HEK293 (cell line): Measurements from ENCODE around the gene ASAP2.

Experiments used
- CTCF ChIA-PET: fragments of 350-600 bp; formaldehyde crosslinking; extraction: SDS; loops from one replicate; lab custom pipeline; 2021; ENCODE audit warnings: antibody characterized with exemption; lab: Yijun Ruan, JAX
- POLR2A ChIA-PET: fragments of 300-600 bp; formaldehyde crosslinking; extraction: SDS; loops from one replicate; lab custom pipeline; 2020; ENCODE audit warnings: antibody characterized with exemption, inconsistent platforms; lab: Yijun Ruan, JAX
- H3K27ac ChIP-seq: fragments of 200-500 bp; sonication (Bioruptor generic); 2 replicates; pipeline ENCODE4 v1.5.1; 2014; ENCODE audit warnings: low read depth, low read length, control low read depth, inconsistent platforms; ENCODE audit errors: extremely low read depth
- H3K36me3 ChIP-seq, 2 experiments: fragments of 200-500 bp in 1 of 2; sonication (Bioruptor generic) in 1 of 2; 1 replicate in 1 of 2; 2 replicates in 1 of 2; pipeline ENCODE4 v1.5.1; 2014 to 2017; ENCODE audit warnings: inconsistent platforms in 2 of 2, low read length in 2 of 2; ENCODE audit not compliant: control insufficient read depth in 2 of 2, insufficient read depth in 1 of 2
- H3K4me1 ChIP-seq: fragments of 200-500 bp; sonication (Bioruptor generic); 2 replicates; pipeline ENCODE4 v1.5.1; 2014; ENCODE audit warnings: mild to moderate bottlenecking, low read length, inconsistent platforms; ENCODE audit not compliant: control insufficient read depth, insufficient read depth
- H3K4me3 ChIP-seq: 2 replicates; pipeline ENCODE4 v1.5.1; 2011; ENCODE audit warnings: low read depth, mild to moderate bottlenecking, control low read depth, low read length, moderate library complexity
- H3K9me3 ChIP-seq: fragments of 200-500 bp; sonication (Bioruptor generic); 2 replicates; pipeline ENCODE4 v1.5.1; 2014; ENCODE audit warnings: low read depth, low read length, inconsistent platforms; ENCODE audit not compliant: control insufficient read depth, insufficient read depth
- BCL11B ChIP-seq: fragments of 450-650 bp; formaldehyde crosslinking; IDR thresholded peaks from 2 replicates; pipeline ENCODE4 v1.5.1; 2016; ENCODE audit warnings: low read depth, missing biosample characterization, missing genetic modification characterization
- GLI4 ChIP-seq: fragments of 450-650 bp; formaldehyde crosslinking; IDR thresholded peaks from 2 replicates; pipeline ENCODE4 v1.5.1; 2016; ENCODE audit warnings: missing biosample characterization, missing genetic modification characterization
- KLF8 ChIP-seq: fragments of 450-650 bp; formaldehyde crosslinking; IDR thresholded peaks from 2 replicates; pipeline ENCODE4 v1.5.1; 2016; ENCODE audit warnings: missing biosample characterization, missing genetic modification characterization
- MZF1 ChIP-seq: fragments of 450-650 bp; formaldehyde crosslinking; IDR thresholded peaks from 2 replicates; pipeline ENCODE4 v1.5.1; 2017; ENCODE audit warnings: missing biosample characterization, missing genetic modification characterization, borderline replicate concordance
- SP3 ChIP-seq: fragments of 450-650 bp; formaldehyde crosslinking; IDR thresholded peaks from 2 replicates; pipeline ENCODE4 v1.5.1; 2016; ENCODE audit warnings: missing biosample characterization, missing genetic modification characterization
- ZFP3 ChIP-seq: fragments of 450-650 bp; formaldehyde crosslinking; IDR thresholded peaks from 2 replicates; pipeline ENCODE4 v1.5.1; 2016; ENCODE audit warnings: low read depth, missing biosample characterization, missing genetic modification characterization
- ZNF335 ChIP-seq: fragments of 450-650 bp; formaldehyde crosslinking; conservative IDR thresholded peaks from 2 replicates; pipeline ENCODE4 v1.5.1; 2016; ENCODE audit warnings: missing biosample characterization, missing genetic modification characterization
- ZNF416 ChIP-seq: fragments of 450-650 bp; formaldehyde crosslinking; IDR thresholded peaks from 2 replicates; pipeline ENCODE4 v1.5.1; 2016; ENCODE audit warnings: missing biosample characterization, missing genetic modification characterization
- ZNF548 ChIP-seq: fragments of 450-650 bp; formaldehyde crosslinking; IDR thresholded peaks from 2 replicates; pipeline ENCODE4 v1.5.1; 2016; ENCODE audit warnings: missing biosample characterization, missing genetic modification characterization
- ZNF670 ChIP-seq: fragments of 450-650 bp; formaldehyde crosslinking; IDR thresholded peaks from 2 replicates; pipeline ENCODE4 v1.5.1; 2016; ENCODE audit warnings: missing biosample characterization, missing genetic modification characterization, low read depth
- ZNF777 ChIP-seq: fragments of 450-650 bp; formaldehyde crosslinking; IDR thresholded peaks from 2 replicates; pipeline ENCODE4 v1.5.1; 2017; ENCODE audit warnings: missing biosample characterization, missing genetic modification characterization, borderline replicate concordance
- TF ChIP-seq, protein P1 (sequence below): fragments of 450-650 bp; formaldehyde crosslinking; IDR thresholded peaks from 2 replicates; pipeline ENCODE4 v1.5.1; 2017; ENCODE audit warnings: missing biosample characterization, missing genetic modification characterization
- TF ChIP-seq, protein P2 (sequence below): IDR thresholded peaks from 2 replicates; pipeline ENCODE4 v1.6.1; 2011; ENCODE audit warnings: mild to moderate bottlenecking, low read depth, low read length, borderline replicate concordance
- TF ChIP-seq, protein P3 (sequence below): fragments of 450-650 bp; formaldehyde crosslinking; IDR thresholded peaks from 2 replicates; pipeline ENCODE4 v1.5.1; 2016; ENCODE audit warnings: missing biosample characterization, missing genetic modification characterization, borderline replicate concordance

Gene ASAP2

DNA sequence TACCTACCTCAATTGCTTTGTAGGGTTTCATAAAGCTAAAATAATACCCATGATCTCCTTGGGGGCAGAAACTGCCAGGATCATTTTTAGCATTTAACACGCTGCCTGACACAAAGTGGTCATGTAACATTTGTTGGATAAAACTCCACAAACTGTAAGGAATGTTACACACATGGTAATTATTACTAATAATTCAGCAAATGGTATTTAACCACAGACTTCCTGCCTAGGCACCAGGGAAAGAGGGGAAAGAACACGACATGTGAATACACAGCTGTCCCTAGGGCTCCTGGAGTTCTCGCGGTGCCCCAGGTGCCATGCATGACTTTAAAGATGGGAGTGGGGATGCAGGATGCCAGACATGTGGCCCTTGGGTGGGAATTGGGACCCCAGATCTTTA is 43.5 kb downstream of the ASAP2 start:
- Histone ChIP-seq H3K36me3 (no peaks in the 10 kb centered on the region), H3K9me3 (no peaks in the 10 kb centered on the region), H3K27ac (no peak overlapping the region)
- TF ChIP-seq KLF8 (no peak), ZFP3 (tag by site-specific recombination) (no peak), ZNF777 (no peak)
- TF ChIP-seq, protein P1, sequence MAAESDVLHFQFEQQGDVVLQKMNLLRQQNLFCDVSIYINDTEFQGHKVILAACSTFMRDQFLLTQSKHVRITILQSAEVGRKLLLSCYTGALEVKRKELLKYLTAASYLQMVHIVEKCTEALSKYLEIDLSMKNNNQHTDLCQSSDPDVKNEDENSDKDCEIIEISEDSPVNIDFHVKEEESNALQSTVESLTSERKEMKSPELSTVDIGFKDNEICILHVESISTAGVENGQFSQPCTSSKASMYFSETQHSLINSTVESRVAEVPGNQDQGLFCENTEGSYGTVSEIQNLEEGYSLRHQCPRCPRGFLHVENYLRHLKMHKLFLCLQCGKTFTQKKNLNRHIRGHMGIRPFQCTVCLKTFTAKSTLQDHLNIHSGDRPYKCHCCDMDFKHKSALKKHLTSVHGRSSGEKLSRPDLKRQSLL (tag by site-specific recombination), result no peak
- TF ChIP-seq, all 188 proteins: peak for 0
- H3K4me3 ChIP-seq, result no peak overlapping the region
- CTCF ChIA-PET, result interaction anchor here (0.6 kb wide), 1 partner anchor 202 kb away, joined by 4 read pairs; no protein-coding TSS in a partner anchor
- POLR2A ChIA-PET, result no interaction called here
- H3K4me1 ChIP-seq, result peaks cover 7% of the 10 kb centered on the region

DNA sequence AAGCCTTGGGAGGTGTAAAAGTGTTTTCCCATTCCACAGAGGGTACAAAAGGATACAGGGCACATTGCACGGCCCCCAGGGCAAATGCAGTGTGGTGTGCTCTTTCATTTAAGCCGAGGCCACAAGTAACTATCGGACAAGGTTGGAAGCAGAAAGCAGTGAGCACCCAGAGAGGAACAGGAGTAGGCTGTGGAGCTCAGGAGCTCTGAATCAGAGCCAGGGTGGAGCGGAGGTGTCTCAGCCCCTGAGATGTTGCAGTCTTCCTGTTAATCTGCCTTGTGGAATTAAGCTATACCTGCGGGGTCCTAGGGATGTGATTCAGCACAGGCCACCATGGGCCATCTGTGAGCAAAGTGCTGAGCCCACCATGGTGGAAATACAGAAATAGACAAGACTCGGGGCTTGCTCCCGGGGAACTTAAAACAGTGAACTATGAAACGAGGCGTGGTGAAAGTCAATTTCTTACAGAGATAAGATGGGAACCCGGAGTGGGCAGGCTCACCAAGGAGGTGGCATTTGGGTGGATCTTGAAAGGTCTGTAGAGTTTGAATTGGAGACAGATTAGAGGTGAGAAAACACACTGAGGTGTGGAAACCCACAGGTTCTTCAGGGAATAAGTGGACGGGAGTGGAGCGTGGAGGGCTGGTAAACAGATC is 44.0 kb downstream of the ASAP2 start:
- H3K27ac ChIP-seq, result no peak overlapping the region
- TF ChIP-seq, protein P2, sequence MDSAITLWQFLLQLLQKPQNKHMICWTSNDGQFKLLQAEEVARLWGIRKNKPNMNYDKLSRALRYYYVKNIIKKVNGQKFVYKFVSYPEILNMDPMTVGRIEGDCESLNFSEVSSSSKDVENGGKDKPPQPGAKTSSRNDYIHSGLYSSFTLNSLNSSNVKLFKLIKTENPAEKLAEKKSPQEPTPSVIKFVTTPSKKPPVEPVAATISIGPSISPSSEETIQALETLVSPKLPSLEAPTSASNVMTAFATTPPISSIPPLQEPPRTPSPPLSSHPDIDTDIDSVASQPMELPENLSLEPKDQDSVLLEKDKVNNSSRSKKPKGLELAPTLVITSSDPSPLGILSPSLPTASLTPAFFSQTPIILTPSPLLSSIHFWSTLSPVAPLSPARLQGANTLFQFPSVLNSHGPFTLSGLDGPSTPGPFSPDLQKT, result no peak
- TF ChIP-seq MZF1 (tag by site-specific recombination), result no peak
- TF ChIP-seq GLI4 (tag by site-specific recombination), result no peak
- TF ChIP-seq ZNF548 (tag by site-specific recombination), result no peak
- TF ChIP-seq BCL11B, result no peak
- no peak for TF ChIP-seq ZNF335 (tag by site-specific recombination)
- no peak for TF ChIP-seq ZNF416 (tag by site-specific recombination)
- TF ChIP-seq SP3, result no peak
- no peak for TF ChIP-seq ZNF670 (tag by site-specific recombination)
- TF ChIP-seq, protein P3, sequence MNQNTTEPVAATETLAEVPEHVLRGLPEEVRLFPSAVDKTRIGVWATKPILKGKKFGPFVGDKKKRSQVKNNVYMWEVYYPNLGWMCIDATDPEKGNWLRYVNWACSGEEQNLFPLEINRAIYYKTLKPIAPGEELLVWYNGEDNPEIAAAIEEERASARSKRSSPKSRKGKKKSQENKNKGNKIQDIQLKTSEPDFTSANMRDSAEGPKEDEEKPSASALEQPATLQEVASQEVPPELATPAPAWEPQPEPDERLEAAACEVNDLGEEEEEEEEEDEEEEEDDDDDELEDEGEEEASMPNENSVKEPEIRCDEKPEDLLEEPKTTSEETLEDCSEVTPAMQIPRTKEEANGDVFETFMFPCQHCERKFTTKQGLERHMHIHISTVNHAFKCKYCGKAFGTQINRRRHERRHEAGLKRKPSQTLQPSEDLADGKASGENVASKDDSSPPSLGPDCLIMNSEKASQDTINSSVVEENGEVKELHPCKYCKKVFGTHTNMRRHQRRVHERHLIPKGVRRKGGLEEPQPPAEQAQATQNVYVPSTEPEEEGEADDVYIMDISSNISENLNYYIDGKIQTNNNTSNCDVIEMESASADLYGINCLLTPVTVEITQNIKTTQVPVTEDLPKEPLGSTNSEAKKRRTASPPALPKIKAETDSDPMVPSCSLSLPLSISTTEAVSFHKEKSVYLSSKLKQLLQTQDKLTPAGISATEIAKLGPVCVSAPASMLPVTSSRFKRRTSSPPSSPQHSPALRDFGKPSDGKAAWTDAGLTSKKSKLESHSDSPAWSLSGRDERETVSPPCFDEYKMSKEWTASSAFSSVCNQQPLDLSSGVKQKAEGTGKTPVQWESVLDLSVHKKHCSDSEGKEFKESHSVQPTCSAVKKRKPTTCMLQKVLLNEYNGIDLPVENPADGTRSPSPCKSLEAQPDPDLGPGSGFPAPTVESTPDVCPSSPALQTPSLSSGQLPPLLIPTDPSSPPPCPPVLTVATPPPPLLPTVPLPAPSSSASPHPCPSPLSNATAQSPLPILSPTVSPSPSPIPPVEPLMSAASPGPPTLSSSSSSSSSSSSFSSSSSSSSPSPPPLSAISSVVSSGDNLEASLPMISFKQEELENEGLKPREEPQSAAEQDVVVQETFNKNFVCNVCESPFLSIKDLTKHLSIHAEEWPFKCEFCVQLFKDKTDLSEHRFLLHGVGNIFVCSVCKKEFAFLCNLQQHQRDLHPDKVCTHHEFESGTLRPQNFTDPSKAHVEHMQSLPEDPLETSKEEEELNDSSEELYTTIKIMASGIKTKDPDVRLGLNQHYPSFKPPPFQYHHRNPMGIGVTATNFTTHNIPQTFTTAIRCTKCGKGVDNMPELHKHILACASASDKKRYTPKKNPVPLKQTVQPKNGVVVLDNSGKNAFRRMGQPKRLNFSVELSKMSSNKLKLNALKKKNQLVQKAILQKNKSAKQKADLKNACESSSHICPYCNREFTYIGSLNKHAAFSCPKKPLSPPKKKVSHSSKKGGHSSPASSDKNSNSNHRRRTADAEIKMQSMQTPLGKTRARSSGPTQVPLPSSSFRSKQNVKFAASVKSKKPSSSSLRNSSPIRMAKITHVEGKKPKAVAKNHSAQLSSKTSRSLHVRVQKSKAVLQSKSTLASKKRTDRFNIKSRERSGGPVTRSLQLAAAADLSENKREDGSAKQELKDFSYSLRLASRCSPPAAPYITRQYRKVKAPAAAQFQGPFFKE, result no peak
- TF ChIP-seq, all 188 proteins: peak for 0
- Histone ChIP-seq H3K36me3 (no peaks in the 10 kb centered on the region), H3K4me3 (no peak overlapping the region), H3K4me1 (peaks cover 3% of the 10 kb centered on the region; the same call in 1 of the 2 replicates), H3K9me3 (no peaks in the 10 kb centered on the region)
- ChIA-PET CTCF (no interaction called here), POLR2A (no interaction called here)
